Neural progenitor cell (in vitro differentiated cells): ENCODE measurements around the gene RHOBTB3. TPM values are rescaled to one million over a fixed set of nuclear protein-coding genes. Genes with fewer than 3 reads are reported as not detected.

Source experiments
- DNase-seq: peaks from one replicate; pipeline ENCODE4 v3.0.0-alpha.2; 2016; ENCODE audit warnings: low spot score
- H2AFZ ChIP-seq: fragments of 200-600 bp; sonication (generic); replicated peaks from 2 replicates; pipeline ENCODE4 v1.6.1; 2016; ENCODE audit warnings: antibody characterized with exemption
- H3F3A ChIP-seq: fragments of 200-600 bp; sonication (generic); 2 replicates; pipeline ENCODE4 v1.6.1; 2016; ENCODE audit warnings: antibody characterized with exemption, low read depth
- H3K27ac ChIP-seq: fragments of 200-600 bp; sonication (generic); 2 replicates; pipeline ENCODE4 v1.5.1; 2016; ENCODE audit warnings: mild to moderate bottlenecking
- H3K27me3 ChIP-seq: fragments of 200-600 bp; sonication (generic); 2 replicates; pipeline ENCODE4 v1.6.1; 2016; ENCODE audit warnings: mild to moderate bottlenecking, moderate library complexity
- H3K36me3 ChIP-seq: fragments of 200-600 bp; sonication (generic); 2 replicates; pipeline ENCODE4 v1.5.1; 2016
- H3K4me1 ChIP-seq: fragments of 200-600 bp; sonication (generic); 2 replicates; pipeline ENCODE4 v1.6.1; 2016; ENCODE audit warnings: mixed run types
- H3K4me2 ChIP-seq: fragments of 200-600 bp; sonication (generic); 2 replicates; pipeline ENCODE4 v1.6.1; 2016
- H3K4me3 ChIP-seq: fragments of 200-600 bp; sonication (generic); 2 replicates; pipeline ENCODE4 v1.5.1; 2016
- H3K79me2 ChIP-seq: fragments of 200-600 bp; sonication (generic); 2 replicates; pipeline ENCODE4 v1.6.1; 2016; ENCODE audit warnings: low read depth
- H3K9ac ChIP-seq: fragments of 200-600 bp; sonication (generic); 2 replicates; pipeline ENCODE4 v1.6.1; 2016
- H3K9me3 ChIP-seq: fragments of 200-600 bp; sonication (generic); 2 replicates; pipeline ENCODE4 v1.5.1; 2016; ENCODE audit warnings: low read depth
- H4K20me1 ChIP-seq: fragments of 200-600 bp; sonication (generic); 2 replicates; pipeline ENCODE4 v1.6.1; 2016; ENCODE audit warnings: low read depth
- H3K27ac Mint-ChIP-seq: 3 replicates; pipeline ENCODE4 v1.8.0; 2021; ENCODE audit warnings: mixed read lengths
- H3K27me3 Mint-ChIP-seq: 2 replicates; pipeline ENCODE4 v1.8.0; 2022; ENCODE audit warnings: low read depth, mild to moderate bottlenecking, inconsistent platforms, moderate library complexity, mixed read lengths; ENCODE audit not compliant: insufficient read depth
- H3K36me3 Mint-ChIP-seq: 3 replicates; pipeline ENCODE4 v1.8.0; 2021; ENCODE audit warnings: mixed read lengths
- H3K4me1 Mint-ChIP-seq: 3 replicates; pipeline ENCODE4 v1.8.0; 2021; ENCODE audit warnings: mixed read lengths
- H3K4me3 Mint-ChIP-seq: 3 replicates; pipeline ENCODE4 v1.8.0; 2021; ENCODE audit warnings: mild to moderate bottlenecking, moderate library complexity, mixed read lengths
- H3K9me3 Mint-ChIP-seq: 3 replicates; pipeline ENCODE4 v1.8.0; 2020; ENCODE audit warnings: mixed read lengths
- CTCF ChIP-seq: fragments of 200-600 bp; sonication (generic); IDR thresholded peaks from 2 replicates; pipeline ENCODE4 v1.5.1; 2017; ENCODE audit warnings: antibody characterized with exemption, mild to moderate bottlenecking
- EZH2 ChIP-seq: fragments of 200-600 bp; sonication (generic); IDR thresholded peaks from 2 replicates; pipeline ENCODE4 v1.6.1; 2017; ENCODE audit warnings: antibody characterized with exemption, mild to moderate bottlenecking, moderate library complexity
- EZH2phosphoT487 ChIP-seq: fragments of 200-600 bp; sonication (generic); IDR thresholded peaks from 2 replicates; pipeline ENCODE4 v1.6.1; 2017; ENCODE audit warnings: antibody characterized with exemption
- total RNA-seq: library from RNA; depleted of rRNA; stranded (reverse); fragments of >200 nt; gene quantifications from 2 replicates; pipeline ENCODE4 v1.2.3, GENCODE V29; 2015; ENCODE audit warnings: low replicate concordance

RHOBTB3 gene
- total RNA-seq, 1 donor from 2014 or later: 3.6 TPM

GRCh38 chr5:95763941-95764340 lies 32.8 kb downstream of the RHOBTB3 start:
- H3K4me3 Mint-ChIP-seq: no peak overlapping the region
- Histone ChIP-seq H3K27me3 (no peaks in the 10 kb centered on the region), H4K20me1 (no peaks in the 10 kb centered on the region), H2AFZ (no peak overlapping the region), H3K27ac (no peak overlapping the region), H3K36me3 (no peaks in the 10 kb centered on the region), H3K4me2 (no peak overlapping the region), H3F3A (no peaks in the 10 kb centered on the region), H3K79me2 (no peaks in the 10 kb centered on the region), H3K9me3 (no peaks in the 10 kb centered on the region), H3K9ac (no peak overlapping the region), H3K4me1 (no peaks in the 10 kb centered on the region), H3K4me3 (no peak overlapping the region)
- peaks cover 19% of the 10 kb centered on the region for H3K36me3 Mint-ChIP-seq
- peaks cover 6% of the 10 kb centered on the region for H3K27me3 Mint-ChIP-seq
- DNase-seq: no peak
- H3K9me3 Mint-ChIP-seq: peaks cover 3% of the 10 kb centered on the region
- TF ChIP-seq EZH2 (no peak), EZH2phosphoT487 (no peak), CTCF (no peak)
- H3K27ac Mint-ChIP-seq: no peak overlapping the region
- no peaks in the 10 kb centered on the region for H3K4me1 Mint-ChIP-seq

GRCh38 chr5:95768731-95769130 lies 37.6 kb downstream of the RHOBTB3 start:
- H3K36me3 Mint-ChIP-seq: peaks cover 23% of the 10 kb centered on the region
- Histone ChIP-seq H3F3A (no peaks in the 10 kb centered on the region), H3K79me2 (no peaks in the 10 kb centered on the region), H3K9me3 (no peaks in the 10 kb centered on the region), H3K27ac (no peak overlapping the region), H3K36me3 (no peaks in the 10 kb centered on the region), H3K9ac (no peak overlapping the region), H3K4me3 (no peak overlapping the region), H4K20me1 (no peaks in the 10 kb centered on the region), H3K4me2 (no peak overlapping the region), H2AFZ (no peak overlapping the region), H3K4me1 (no peaks in the 10 kb centered on the region), H3K27me3 (no peaks in the 10 kb centered on the region)
- DNase-seq: no peak
- no peaks in the 10 kb centered on the region for H3K4me1 Mint-ChIP-seq
- H3K9me3 Mint-ChIP-seq: peaks cover 3% of the 10 kb centered on the region
- H3K4me3 Mint-ChIP-seq: no peak overlapping the region
- peaks cover 4% of the 10 kb centered on the region for H3K27me3 Mint-ChIP-seq
- H3K27ac Mint-ChIP-seq: no peak overlapping the region
- TF ChIP-seq EZH2 (no peak), CTCF (no peak), EZH2phosphoT487 (no peak)

- H3K9me3 ChIP-seq: no peaks in the 10 kb centered on the region
- H3K27ac ChIP-seq: no peak overlapping the region
- Mint-ChIP-seq H3K27ac (no peak overlapping the region), H3K9me3 (no peaks in the 10 kb centered on the region), H3K27me3 (no peaks in the 10 kb centered on the region), H3K36me3 (peaks cover 17% of the 10 kb centered on the region), H3K4me3 (no peak overlapping the region), H3K4me1 (no peaks in the 10 kb centered on the region)
- no peaks in the 10 kb centered on the region for H3K79me2 ChIP-seq
- no peak for DNase-seq
- H3K4me2 ChIP-seq: no peak overlapping the region
- H3K27me3 ChIP-seq: no peaks in the 10 kb centered on the region
- TF ChIP-seq CTCF (no peak), EZH2phosphoT487 (no peak)
- H3K4me1 ChIP-seq: no peaks in the 10 kb centered on the region
- no peak overlapping the region for H3K4me3 ChIP-seq
- H2AFZ ChIP-seq: no peak overlapping the region
- no peaks in the 10 kb centered on the region for H3K36me3 ChIP-seq
- no peak overlapping the region for H3K9ac ChIP-seq
- H3F3A ChIP-seq: no peaks in the 10 kb centered on the region
- H4K20me1 ChIP-seq: no peaks in the 10 kb centered on the region
Observed at GRCh38 chr5:95770830-95771708, 39.9 kb downstream of the RHOBTB3 start.
